GM19043 (cell line): ENCODE data around the gene RAB29.
"Not testable (repeated sequence)": the region's sequence is repeated elsewhere in the genome, so short reads cannot be mapped to it uniquely, and the experiment has no call there.

ENCODE experiments used
- ATAC-seq: cut with Tn5 transposase; IDR thresholded peaks from one replicate; pipeline ENCODE4 v1.9.1; 2021; ENCODE audit warnings: low read depth; ENCODE audit not compliant: unreplicated experiment

Gene RAB29

DNA sequence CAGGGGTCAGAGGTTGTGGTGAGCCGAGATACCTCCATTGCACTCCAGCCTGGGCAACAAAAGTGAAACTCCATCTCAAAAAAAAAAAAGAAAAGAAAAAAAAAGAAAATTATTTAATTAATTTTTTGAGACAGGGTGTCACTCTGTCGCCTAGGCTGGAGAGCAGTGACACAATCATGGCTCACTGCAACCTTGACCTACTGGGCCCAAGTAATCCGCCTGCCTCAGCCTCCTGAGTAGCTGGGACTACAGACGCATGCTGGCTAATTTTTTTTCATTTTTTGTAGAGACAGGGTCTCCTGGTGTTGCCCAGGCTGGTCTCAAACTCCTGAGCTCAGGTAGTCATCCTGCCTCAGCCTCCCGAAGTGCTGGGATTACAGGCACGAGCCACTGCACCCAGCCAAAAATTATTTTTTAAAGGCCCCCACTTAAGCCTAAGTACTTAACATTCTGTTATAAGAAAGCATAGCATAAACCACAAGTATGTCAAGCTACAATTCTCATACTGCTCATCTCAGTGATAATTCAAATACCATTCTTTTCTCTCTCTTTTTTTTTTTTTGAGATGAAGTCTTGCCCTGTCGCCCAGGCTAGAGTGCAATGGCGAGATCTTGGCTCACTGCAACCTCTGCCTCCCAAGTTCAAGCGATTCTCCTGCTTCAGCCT lies 45.2 kb downstream of the RAB29 start:
- no peak for ATAC-seq

DNA sequence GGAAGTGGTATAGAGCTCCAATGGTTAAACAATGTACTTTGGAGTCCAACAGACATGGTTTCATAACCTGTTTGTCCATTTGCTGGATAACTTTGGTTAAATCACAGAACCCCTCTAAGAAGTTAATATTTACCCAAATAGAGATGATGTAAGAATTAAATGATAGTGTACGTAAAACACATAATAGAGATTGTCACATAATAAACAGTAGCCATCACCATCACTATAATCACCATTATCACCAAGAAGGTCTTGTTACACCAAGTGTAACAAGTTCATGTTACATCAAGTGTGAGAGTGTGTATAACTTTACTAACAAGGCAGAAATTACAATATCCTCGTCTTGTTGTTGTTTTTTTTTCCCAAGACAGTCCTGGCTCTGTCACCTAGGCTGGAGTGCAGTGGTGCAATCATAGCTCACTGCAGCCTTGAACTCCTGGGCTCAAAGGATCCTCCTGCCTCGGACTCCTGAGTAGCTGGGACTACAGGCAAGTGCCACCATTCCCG lies 48.6 kb downstream of the RAB29 start:
- ATAC-seq = no peak

DNA sequence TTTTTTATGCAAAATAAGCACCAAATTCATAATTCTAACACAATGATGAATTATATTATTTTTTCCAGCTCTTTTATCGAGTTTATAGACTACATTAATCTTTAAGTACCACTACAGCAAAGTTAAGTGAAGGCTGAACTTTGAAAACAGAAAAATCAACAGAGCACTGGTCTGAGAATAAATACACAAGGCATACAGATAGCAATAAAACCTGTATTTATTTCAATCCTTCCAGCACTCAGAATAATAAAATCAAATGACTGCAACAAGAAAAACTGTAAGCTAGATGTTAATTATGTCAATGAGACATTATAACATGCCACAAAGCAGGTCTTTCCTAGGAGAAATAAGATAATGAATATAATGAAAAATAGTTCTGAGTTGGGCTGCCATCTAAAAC lies 49.8 kb downstream of the RAB29 start:
- no peak for ATAC-seq

DNA sequence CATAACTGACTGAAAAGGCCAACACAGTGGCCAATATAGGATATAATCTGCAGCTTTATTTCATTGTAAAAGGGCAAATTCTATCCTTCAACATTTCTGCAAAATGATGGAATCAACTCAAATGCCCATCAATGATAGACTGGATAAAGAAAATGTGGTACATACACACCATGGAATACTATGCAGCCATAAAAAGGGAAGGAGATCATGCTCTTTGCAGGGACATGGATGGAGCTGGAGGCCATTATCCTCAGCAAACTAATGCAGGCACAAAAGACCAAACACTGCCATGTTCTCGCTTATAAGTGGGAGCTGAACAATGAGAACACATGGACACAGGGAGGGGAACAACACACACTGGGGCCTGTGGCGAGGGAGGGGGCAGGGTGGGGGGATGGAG lies 54.5 kb downstream of the RAB29 start:
- not testable (repeated sequence) for ATAC-seq

DNA sequence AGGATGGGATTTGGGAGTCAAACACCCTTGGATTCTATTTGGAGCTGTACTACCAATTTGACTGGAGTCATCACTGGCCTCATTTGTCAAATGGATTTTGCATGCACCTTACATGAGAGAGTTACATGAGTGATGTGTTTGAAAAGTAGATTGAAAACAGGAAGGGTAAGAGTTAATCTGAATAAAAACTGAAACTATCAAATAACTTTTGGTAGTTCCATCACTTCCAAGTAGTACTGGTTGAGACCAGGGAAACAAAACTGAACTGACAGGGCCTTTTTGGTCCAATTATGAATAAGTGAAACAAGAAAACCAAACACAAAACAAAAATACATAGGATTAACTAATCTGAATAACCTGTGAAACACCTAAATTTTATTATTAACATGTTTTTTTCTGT lies 55.5 kb downstream of the RAB29 start:
- no peak for ATAC-seq

DNA sequence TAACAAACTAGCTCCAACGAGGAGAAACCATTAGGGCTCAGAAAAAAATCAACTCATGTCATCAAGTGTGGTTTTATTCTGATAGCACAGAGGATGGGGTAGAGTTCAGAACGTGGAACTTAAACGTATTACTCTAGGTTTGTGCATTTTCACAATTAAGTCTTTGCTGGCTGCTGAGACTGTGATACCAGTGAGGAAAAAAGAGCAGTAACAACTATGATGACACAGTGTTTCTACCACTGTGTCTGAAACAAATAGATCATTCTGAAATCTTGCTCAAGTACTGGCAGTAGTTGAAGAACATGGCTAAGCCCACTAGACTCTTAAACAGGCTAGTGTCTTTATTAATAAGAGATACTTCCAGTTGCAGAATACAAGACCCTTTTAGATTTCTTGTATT lies 56.3 kb downstream of the RAB29 start:
- no peak for ATAC-seq
